HEK293T (cell line): ENCODE results near the gene MSTO1.
"Not testable (repeated sequence)": the region's sequence is repeated elsewhere in the genome, so short reads cannot be mapped to it uniquely, and the experiment has no call there.

Experiments
- CTCF ChIA-PET: fragments of 350-600 bp; formaldehyde crosslinking; extraction: SDS; loops from one replicate; lab custom pipeline; 2021; ENCODE audit warnings: antibody characterized with exemption, inconsistent platforms; lab: Yijun Ruan, JAX
- POLR2A ChIA-PET: fragments of 350-600 bp; formaldehyde crosslinking; extraction: SDS; loops from one replicate; lab custom pipeline; 2020; ENCODE audit warnings: antibody characterized with exemption, inconsistent platforms; lab: Yijun Ruan, JAX
- DNase-seq: peaks from one replicate; pipeline ENCODE4 v3.0.0; 2012; ENCODE audit warnings: mixed read lengths; ENCODE audit errors: extremely low spot score
- ARNT ChIP-seq: fragments of 450-650 bp; IDR thresholded peaks from 2 replicates; pipeline ENCODE4 v1.6.1; 2017; ENCODE audit warnings: mild to moderate bottlenecking
- BHLHE40 ChIP-seq: fragments of 450-650 bp; IDR thresholded peaks from 2 replicates; pipeline ENCODE4 v1.6.1; 2016; ENCODE audit warnings: mild to moderate bottlenecking, moderate library complexity, borderline replicate concordance
- CTBP1 ChIP-seq: fragments of 450-650 bp; IDR thresholded peaks from 2 replicates; pipeline ENCODE4 v1.6.1; 2016; ENCODE audit warnings: borderline replicate concordance
- ELF4 ChIP-seq: fragments of 450-650 bp; IDR thresholded peaks from 2 replicates; pipeline ENCODE4 v1.6.1; 2017; ENCODE audit warnings: antibody characterized with exemption
- FOXA1 ChIP-seq: fragments of 450-650 bp; IDR thresholded peaks from 2 replicates; pipeline ENCODE4 v1.6.1; 2016; ENCODE audit warnings: mild to moderate bottlenecking
- FOXK2 ChIP-seq: fragments of 450-650 bp; IDR thresholded peaks from 2 replicates; pipeline ENCODE4 v1.6.1; 2016; ENCODE audit warnings: mild to moderate bottlenecking
- FOXM1 ChIP-seq: fragments of 450-650 bp; IDR thresholded peaks from 2 replicates; pipeline ENCODE4 v1.6.1; 2017; ENCODE audit warnings: mild to moderate bottlenecking, borderline replicate concordance
- HDGF ChIP-seq: fragments of 450-650 bp; IDR thresholded peaks from 2 replicates; pipeline ENCODE4 v1.6.1; 2017; ENCODE audit warnings: antibody characterized with exemption, borderline replicate concordance
- L3MBTL2 ChIP-seq: fragments of 450-650 bp; conservative IDR thresholded peaks from 2 replicates; pipeline ENCODE4 v1.6.1; 2016; ENCODE audit warnings: mild to moderate bottlenecking
- LEF1 ChIP-seq: fragments of 450-650 bp; IDR thresholded peaks from 2 replicates; pipeline ENCODE4 v1.6.1; 2017; ENCODE audit warnings: mild to moderate bottlenecking, borderline replicate concordance
- NFRKB ChIP-seq: fragments of 450-650 bp; IDR thresholded peaks from 2 replicates; pipeline ENCODE4 v1.6.1; 2016; ENCODE audit warnings: mild to moderate bottlenecking, moderate library complexity
- PKNOX1 ChIP-seq: fragments of 450-650 bp; IDR thresholded peaks from 2 replicates; pipeline ENCODE4 v1.6.1; 2016
- SP1 ChIP-seq: fragments of 450-650 bp; IDR thresholded peaks from 2 replicates; pipeline ENCODE4 v1.6.1; 2017
- SUZ12 ChIP-seq: fragments of 450-650 bp; IDR thresholded peaks from 2 replicates; pipeline ENCODE4 v1.6.1; 2016; ENCODE audit warnings: mild to moderate bottlenecking
- TARDBP ChIP-seq: fragments of 450-650 bp; IDR thresholded peaks from 2 replicates; pipeline ENCODE4 v1.6.1; 2016
- ZNF384 ChIP-seq: fragments of 450-650 bp; IDR thresholded peaks from 2 replicates; pipeline ENCODE4 v1.6.1; 2016

Gene MSTO1

GRCh38 chr1:155636397-155637153 lies 26.6 kb downstream of the MSTO1 start:
- TF ChIP-seq NFRKB (no peak), PKNOX1 (no peak), ELF4 (no peak), L3MBTL2 (no peak), FOXK2 (no peak), ARNT (no peak), FOXM1 (no peak), SP1 (no peak), TARDBP (no peak), CTBP1 (no peak), HDGF (no peak), LEF1 (no peak), BHLHE40 (no peak)
- CTCF ChIA-PET, result no interaction called here
- DNase-seq, result no peak
- POLR2A ChIA-PET, result no interaction called here

GRCh38 chr1:155640367-155640766 lies 30.3 kb downstream of the MSTO1 start:
- ChIA-PET POLR2A (no interaction called here), CTCF (interaction anchor here (0.5 kb wide), 1 partner anchor 22 kb away, joined by 3 read pairs; no protein-coding TSS in a partner anchor)
- DNase-seq, result no peak
- TF ChIP-seq PKNOX1 (no peak), BHLHE40 (no peak), LEF1 (no peak), CTBP1 (no peak), TARDBP (no peak)

- POLR2A ChIA-PET, result interaction anchor here (1.1 kb wide), 1 partner anchor 9 kb away, joined by 3 read pairs; no protein-coding TSS in a partner anchor
- DNase-seq, CTCF ChIA-PET: not testable (repeated sequence)
Observed at GRCh38 chr1:155642559-155643180, 32.7 kb downstream of the MSTO1 start.

GRCh38 chr1:155643230-155643629 lies 33.2 kb downstream of the MSTO1 start:
- TF ChIP-seq L3MBTL2 (no peak), LEF1 (no peak), PKNOX1 (no peak), FOXK2 (no peak), ARNT (no peak), CTBP1 (no peak), FOXA1 (no peak), NFRKB (no peak), ZNF384 (no peak), FOXM1 (no peak), TARDBP (no peak), SP1 (no peak), ELF4 (no peak), HDGF (no peak), BHLHE40 (no peak), SUZ12 (no peak)
- no peak for DNase-seq
- CTCF ChIA-PET, result no interaction called here
- POLR2A ChIA-PET, result no interaction called here

- ChIA-PET CTCF (no interaction called here), POLR2A (no interaction called here)
- TF ChIP-seq HDGF (no peak), L3MBTL2 (no peak), LEF1 (no peak), PKNOX1 (no peak), FOXM1 (no peak), NFRKB (no peak), FOXK2 (no peak)
- DNase-seq, result no peak
Observed at GRCh38 chr1:155645034-155645598, 35.1 kb downstream of the MSTO1 start.

GRCh38 chr1:155645648-155646047 lies 35.6 kb downstream of the MSTO1 start:
- TF ChIP-seq SUZ12 (no peak), PKNOX1 (no peak), NFRKB (no peak), TARDBP (no peak), SP1 (no peak), FOXA1 (no peak), ZNF384 (no peak), CTBP1 (no peak), BHLHE40 (no peak), FOXK2 (no peak), LEF1 (no peak), ARNT (no peak), FOXM1 (no peak), HDGF (no peak), L3MBTL2 (no peak), ELF4 (no peak)
- no peak for DNase-seq
- ChIA-PET POLR2A (no interaction called here), CTCF (no interaction called here)
